ENCODE results near the gene FRMD8. TPM values are rescaled to one million over a fixed set of nuclear protein-coding genes. Genes with fewer than 3 reads are reported as not detected.
A peak's percentile ranks its signal among the peaks of the same experiment; 100 is the strongest.

FRMD8 gene
- total and polyA plus RNA-seq, 9 of the 15 experiments (the other 6 are each of a cell fraction or from before 2014, with no cell fraction given), result 4.5 to 54.5 (median 15.8) TPM

DNA sequence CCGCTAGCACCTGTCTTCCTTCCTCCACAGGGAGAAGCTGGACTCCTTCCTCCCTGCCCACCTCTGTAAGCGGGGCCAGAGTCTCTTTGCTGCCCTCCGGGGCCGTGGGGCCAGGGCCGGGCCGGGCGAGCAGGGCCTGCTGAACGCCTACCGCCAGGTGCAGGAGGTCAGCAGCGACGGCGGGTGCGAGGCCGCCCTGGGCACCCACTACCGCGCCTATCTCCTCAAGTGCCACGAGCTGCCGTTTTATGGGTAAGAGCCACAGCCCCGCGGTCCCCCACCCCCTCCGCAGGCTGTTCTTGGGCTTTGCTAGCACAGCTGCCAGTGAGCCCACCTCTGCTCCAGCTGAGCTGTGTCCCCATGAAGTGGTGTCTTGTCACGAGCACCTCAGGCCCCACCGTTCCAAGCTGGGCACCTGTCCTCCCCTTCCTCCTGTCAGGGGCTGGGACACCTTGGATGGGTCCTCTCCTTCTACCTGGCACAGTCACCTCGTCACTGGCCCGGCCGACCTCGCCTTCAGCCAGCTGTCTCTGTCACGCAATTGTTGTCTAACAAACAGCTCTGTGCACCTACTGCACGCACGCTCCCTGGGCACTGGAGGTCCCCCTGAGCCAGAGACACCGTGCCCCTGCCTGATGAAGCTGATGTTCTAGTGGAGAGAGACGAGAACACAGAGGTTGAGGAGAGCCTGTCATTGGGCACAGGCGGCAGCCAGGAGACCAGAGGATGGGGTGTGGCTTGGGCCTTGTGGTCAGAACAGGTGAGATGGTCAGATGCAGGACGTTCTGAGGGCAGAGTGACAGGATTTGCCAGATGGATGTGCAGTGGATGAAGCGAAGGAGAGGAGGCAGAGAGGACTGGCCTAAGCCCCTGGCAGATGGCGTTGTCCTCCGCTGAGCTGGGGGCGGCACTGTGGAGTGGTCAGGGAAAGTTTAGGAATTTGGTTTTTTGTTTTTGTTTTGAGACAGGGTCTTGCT, 10.6 kb downstream of the FRMD8 start (continued):
- TF ChIP-seq, protein P1, sequence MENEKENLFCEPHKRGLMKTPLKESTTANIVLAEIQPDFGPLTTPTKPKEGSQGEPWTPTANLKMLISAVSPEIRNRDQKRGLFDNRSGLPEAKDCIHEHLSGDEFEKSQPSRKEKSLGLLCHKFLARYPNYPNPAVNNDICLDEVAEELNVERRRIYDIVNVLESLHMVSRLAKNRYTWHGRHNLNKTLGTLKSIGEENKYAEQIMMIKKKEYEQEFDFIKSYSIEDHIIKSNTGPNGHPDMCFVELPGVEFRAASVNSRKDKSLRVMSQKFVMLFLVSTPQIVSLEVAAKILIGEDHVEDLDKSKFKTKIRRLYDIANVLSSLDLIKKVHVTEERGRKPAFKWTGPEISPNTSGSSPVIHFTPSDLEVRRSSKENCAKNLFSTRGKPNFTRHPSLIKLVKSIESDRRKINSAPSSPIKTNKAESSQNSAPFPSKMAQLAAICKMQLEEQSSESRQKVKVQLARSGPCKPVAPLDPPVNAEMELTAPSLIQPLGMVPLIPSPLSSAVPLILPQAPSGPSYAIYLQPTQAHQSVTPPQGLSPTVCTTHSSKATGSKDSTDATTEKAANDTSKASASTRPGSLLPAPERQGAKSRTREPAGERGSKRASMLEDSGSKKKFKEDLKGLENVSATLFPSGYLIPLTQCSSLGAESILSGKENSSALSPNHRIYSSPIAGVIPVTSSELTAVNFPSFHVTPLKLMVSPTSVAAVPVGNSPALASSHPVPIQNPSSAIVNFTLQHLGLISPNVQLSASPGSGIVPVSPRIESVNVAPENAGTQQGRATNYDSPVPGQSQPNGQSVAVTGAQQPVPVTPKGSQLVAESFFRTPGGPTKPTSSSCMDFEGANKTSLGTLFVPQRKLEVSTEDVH (IDR thresholded peaks at IDR 0.05; ENCODE audit: low read depth, partially characterized antibody), result no peak
- no peak for TF ChIP-seq EP300 (IDR thresholded peaks at IDR 0.05; ENCODE audit: low read length)
- no peak for TF ChIP-seq ZNF274 (IDR thresholded peaks at IDR 0.05; ENCODE audit: borderline replicate concordance, low read depth, low read length)
- TF ChIP-seq ARID2 (IDR thresholded peaks at IDR 0.05), result no peak
- TF ChIP-seq MED1 (CRISPR knock-in tag; IDR thresholded peaks at IDR 0.05; ENCODE audit: borderline replicate concordance), result no peak

DNA sequence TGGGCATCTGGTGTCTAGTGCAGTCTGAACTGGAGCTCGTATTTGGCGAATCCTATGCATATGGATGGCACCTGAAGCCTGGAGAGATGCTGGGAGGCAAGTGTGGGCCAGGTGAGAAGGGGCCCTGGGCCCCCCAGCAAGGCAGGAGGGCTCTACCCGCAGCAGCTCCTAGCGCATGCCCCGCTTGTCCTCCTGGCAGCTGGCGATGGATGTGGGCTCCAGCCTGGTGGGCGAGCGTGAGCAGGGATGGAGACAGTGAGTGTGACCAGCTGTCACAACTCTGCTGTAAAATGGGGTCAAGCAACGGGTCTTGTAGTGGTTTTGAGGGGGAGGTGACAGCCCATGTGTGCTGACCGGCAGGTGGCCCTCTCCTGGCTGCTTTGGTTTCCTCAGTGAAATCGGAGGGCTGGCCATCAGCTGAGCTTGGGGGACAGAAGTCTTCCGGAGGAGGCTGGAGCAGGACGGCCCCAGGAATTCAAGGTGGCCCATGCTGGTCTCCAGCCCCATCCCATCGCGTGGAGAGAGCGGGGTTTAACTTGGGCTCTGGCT, 12.0 kb downstream of the FRMD8 start:
- Histone ChIP-seq H3K27ac (ENCODE audit: extremely low read depth, low read depth, low read length) (no peak overlapping the region), H2AFZ (ENCODE audit: low read depth, low read length) (no peak overlapping the region), H3K9me1 (ENCODE audit: control insufficient read depth, insufficient read depth, low read length) (no peaks in the 10 kb centered on the region), H3K9ac (ENCODE audit: insufficient read depth in 1 of 2, low read depth in 2 of 2, low read length in 2 of 2) (peak overlapping the region in 1 of 2 experiments; percentile 50; a peak in 2 of 4 replicates), H3K79me2 (ENCODE audit: control insufficient read depth, insufficient read depth, low read length) (no peaks in the 10 kb centered on the region), H4K20me1 (replicated peaks; ENCODE audit: control insufficient read depth, insufficient read depth, low read length) (peaks cover 3% of the 10 kb centered on the region; the same call in 1 of the 2 replicates), H3K27me3 (ENCODE audit: control insufficient read depth in 2 of 2, insufficient read depth in 2 of 2, low read length in 2 of 2) (no peaks in the 10 kb centered on the region), H3K36me3 (ENCODE audit: control insufficient read depth, insufficient read depth, low read length) (peaks cover 76% of the 10 kb centered on the region; the same call in 2 of the 3 replicates), H3K4me2 (ENCODE audit: insufficient read depth, low read length) (no peak overlapping the region), H3K9me3 (replicated peaks; ENCODE audit: control insufficient read depth, insufficient read depth, low read depth, low read length) (no peaks in the 10 kb centered on the region), H3K4me3 (no peak overlapping the region), H3K4me1 (replicated peaks in 1 of 2; ENCODE audit: control insufficient read depth in 2 of 2, insufficient read depth in 2 of 2, low read length in 2 of 2) (peaks cover 2 to 52% of the 10 kb centered on the region in 2 experiments; a peak in 4 of 5 replicates)
- intact Hi-C loops (cut with micrococcal nuclease) (no loop called here), in situ Hi-C loops (cut with MboI) (no loop called here)
- WGBS (ENCODE audit: insufficient coverage, low coverage, missing lambda C conversion rate), result 77% methylated on average over 15 of the region's 16 CpGs
- DNase-seq (ENCODE audit: extremely low read depth in 1 of 4, low spot score in 3 of 4), result no peak
- ChIA-PET POLR2A (interaction anchor here (0.6 to 12.2 kb wide), 9 partner anchors 11 to 245 kb away, joined by 3 to 185 read pairs (median 5); partner anchors contain the start of genes FRMD8, MALAT1 and NEAT1), CTCF (ENCODE audit: low intra/inter-chr PET ratio) (no interaction called here)
- peak; percentile 23; the same call in 2 of the 3 replicates for ATAC-seq
- BruUV-seq (replicated peaks), result no TSS peak
- FAIRE-seq, result no peak
- TF ChIP-seq HDAC2 (IDR thresholded peaks at IDR 0.05) (no peak), ZNF253 (CRISPR knock-in tag; conservative IDR thresholded peaks at IDR 0.05) (no peak), POLR2G (IDR thresholded peaks at IDR 0.05; ENCODE audit: low read depth, low read length) (0 out of 2 replicates have a peak, but pooled peaks have one; percentile 28)
- TF ChIP-seq, protein P2, sequence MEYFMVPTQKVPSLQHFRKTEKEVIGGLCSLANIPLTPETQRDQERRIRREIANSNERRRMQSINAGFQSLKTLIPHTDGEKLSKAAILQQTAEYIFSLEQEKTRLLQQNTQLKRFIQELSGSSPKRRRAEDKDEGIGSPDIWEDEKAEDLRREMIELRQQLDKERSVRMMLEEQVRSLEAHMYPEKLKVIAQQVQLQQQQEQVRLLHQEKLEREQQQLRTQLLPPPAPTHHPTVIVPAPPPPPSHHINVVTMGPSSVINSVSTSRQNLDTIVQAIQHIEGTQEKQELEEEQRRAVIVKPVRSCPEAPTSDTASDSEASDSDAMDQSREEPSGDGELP (CRISPR knock-in tag; IDR thresholded peaks at IDR 0.05; ENCODE audit: borderline replicate concordance), result peak; percentile 32; the same call in 1 of the 2 replicates

All from K562 (cell line).